ACHN (cell line): ENCODE measurements around the gene PRB3.

Experiments
- DNase-seq: peaks from one replicate; pipeline ENCODE4 v3.0.0-alpha.2; 2015
- in situ Hi-C: cut with HindIII; loops from 2 replicates; pipeline ENCODE4 v1.10.0; 2017; ENCODE audit warnings: low sequenced_read_pairs, low pct_ligation_motif_present, low pct_unique_long_range_greater_than_20kb

Gene PRB3

GRCh38 chr12:11269607-11270006 lies at the start of gene PRB3:
TSS of gene PRB3 (minus strand) at chr12:11269707. CDS start at chr12:11269669, 38 bp downstream.
- in situ Hi-C loops: no loop called here
- DNase-seq: no peak

- in situ Hi-C loops: no loop called here
- no peak for DNase-seq
Observed at GRCh38 chr12:11310336-11310735, 40.8 kb upstream of the PRB3 start, which contains the start of gene PRB4. TSS of gene PRB4 (minus strand) at chr12:11310436. CDS start at chr12:11310398, 38 bp downstream.

DNA sequence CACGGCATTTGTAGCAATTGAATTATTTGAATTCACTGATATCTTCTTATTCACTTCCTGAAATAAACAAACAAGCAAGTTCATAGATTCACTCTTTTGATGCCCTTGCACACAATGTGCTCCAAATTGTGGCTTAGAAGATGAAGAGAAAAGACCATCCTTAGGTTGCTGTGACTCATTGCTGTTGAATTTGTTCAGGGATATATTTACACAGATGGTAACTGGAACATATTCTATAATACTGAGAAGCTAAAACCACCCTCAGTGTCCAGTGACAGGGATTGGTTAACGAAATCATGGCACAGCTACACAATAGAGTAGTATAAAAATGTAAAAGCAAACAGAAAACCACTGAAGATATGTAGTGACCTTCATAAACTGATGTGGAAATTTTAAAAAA lies 37.6 kb upstream of the PRB3 start:
- in situ Hi-C loops: no loop called here
- no peak for DNase-seq

- in situ Hi-C loops: no loop called here
- no peak for DNase-seq
Observed at GRCh38 chr12:11273449-11273848, 3.9 kb upstream of the PRB3 start.

GRCh38 chr12:11264501-11264900 lies 5.0 kb downstream of the PRB3 start:
- DNase-seq: no peak
- in situ Hi-C loops: no loop called here

DNA sequence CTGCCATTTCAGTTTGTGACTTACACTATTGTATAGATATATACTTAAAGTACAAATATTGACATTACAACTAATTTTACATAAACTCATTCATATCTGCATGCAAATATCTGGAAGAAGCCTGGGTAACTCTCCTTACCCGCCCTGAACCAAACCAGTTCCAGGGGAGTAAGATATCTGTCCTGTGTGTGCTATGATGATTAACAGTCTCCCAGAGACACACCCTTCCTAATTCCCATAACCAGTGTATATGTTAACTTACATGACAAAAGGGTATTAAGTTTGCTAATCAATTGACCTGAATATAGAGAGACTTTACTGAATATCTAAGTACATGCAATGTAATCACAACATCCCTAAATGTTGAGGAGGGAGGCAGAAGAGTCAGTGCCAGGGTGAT lies 23.0 kb downstream of the PRB3 start:
- in situ Hi-C loops: loop anchor here (25.0 kb wide), 1 partner anchor 241 kb away; no protein-coding TSS in a partner anchor
- no peak for DNase-seq

GRCh38 chr12:11242656-11243055 lies 26.9 kb downstream of the PRB3 start:
- in situ Hi-C loops: loop anchor here (25.0 kb wide), 1 partner anchor 245 kb away; no protein-coding TSS in a partner anchor
- DNase-seq: no peak

DNA sequence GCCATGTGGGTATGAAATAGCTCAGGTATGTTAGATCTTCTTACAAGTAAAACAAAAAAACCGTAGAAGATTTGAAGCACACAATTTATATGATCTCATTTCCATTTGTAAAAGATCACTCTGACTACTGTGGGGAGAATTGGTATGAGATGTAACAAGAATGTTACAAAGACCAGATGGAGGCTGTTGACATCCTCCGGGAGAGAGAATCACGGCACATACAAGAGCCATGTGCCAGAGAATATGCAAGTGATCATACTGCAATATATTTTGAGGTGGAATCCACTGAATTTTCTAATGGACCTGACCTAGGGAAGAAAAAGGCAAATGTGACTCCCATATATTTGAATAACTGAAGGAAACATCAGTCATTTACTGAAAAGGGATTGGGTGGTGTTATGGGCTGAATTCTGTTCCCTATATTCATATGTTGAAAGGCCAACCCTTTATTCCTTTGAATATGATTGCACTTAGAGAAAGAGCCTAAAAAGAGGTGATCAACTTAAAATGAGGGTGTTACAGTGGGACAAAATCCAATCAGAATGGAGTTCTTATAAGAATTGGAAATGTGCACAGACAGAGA lies 29.1 kb downstream of the PRB3 start:
- in situ Hi-C loops: loop anchor here (25.0 kb wide), 1 partner anchor 247 kb away; no protein-coding TSS in a partner anchor
- DNase-seq: no peak

- in situ Hi-C loops: loop anchor here (25.0 kb wide), 1 partner anchor 249 kb away; no protein-coding TSS in a partner anchor
- no peak for DNase-seq
Observed at GRCh38 chr12:11238275-11238674, 31.2 kb downstream of the PRB3 start.

DNA sequence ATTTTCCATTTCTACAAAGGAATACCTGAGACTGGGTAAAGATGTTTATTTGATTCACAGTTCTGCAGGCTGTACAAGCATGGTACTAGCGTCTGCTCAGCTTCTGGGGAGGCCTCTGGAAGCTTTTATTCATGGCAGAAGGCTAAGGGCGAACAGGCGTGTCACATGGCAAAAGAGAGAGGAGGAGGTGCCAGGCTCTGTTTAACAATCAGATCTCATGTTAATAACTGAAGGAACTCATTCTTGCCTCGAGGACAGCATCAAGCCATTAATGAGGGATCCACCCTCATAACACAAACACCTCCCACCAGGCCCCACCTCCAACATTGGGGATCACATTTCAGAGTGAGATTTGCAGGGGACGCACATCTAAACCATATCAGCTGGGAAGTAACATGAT lies 36.0 kb downstream of the PRB3 start:
- DNase-seq: no peak
- in situ Hi-C loops: loop anchor here (25.0 kb wide), 1 partner anchor 254 kb away; no protein-coding TSS in a partner anchor

- in situ Hi-C loops: loop anchor here (25.0 kb wide), 1 partner anchor 259 kb away; no protein-coding TSS in a partner anchor
- DNase-seq: peak; percentile 64
Observed at GRCh38 chr12:11228296-11228879, 41.1 kb downstream of the PRB3 start.

- DNase-seq: no peak
- in situ Hi-C loops: loop anchor here (25.0 kb wide), 1 partner anchor 260 kb away; no protein-coding TSS in a partner anchor
Observed at GRCh38 chr12:11227373-11227772, 42.1 kb downstream of the PRB3 start.
